CD4-positive, alpha-beta T cell treated with Interleukin-17A for 1 hour (primary cell): ENCODE measurements around the gene KCNS3.
A peak's percentile ranks its signal among the peaks of the same experiment; 100 is the strongest.

Experiments used
- DNase-seq: peaks from one replicate; pipeline ENCODE4 v3.0.0-alpha.2; 2020

KCNS3 gene, protein sequence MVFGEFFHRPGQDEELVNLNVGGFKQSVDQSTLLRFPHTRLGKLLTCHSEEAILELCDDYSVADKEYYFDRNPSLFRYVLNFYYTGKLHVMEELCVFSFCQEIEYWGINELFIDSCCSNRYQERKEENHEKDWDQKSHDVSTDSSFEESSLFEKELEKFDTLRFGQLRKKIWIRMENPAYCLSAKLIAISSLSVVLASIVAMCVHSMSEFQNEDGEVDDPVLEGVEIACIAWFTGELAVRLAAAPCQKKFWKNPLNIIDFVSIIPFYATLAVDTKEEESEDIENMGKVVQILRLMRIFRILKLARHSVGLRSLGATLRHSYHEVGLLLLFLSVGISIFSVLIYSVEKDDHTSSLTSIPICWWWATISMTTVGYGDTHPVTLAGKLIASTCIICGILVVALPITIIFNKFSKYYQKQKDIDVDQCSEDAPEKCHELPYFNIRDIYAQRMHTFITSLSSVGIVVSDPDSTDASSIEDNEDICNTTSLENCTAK

GRCh38 chr2:17878281-17879136, at the start of gene KCNS3:
KCNS3 (plus strand) TSS chr2:17878667; CDS start chr2:17931009, 52,342 bp downstream.
- DNase-seq, result no peak

- peak; percentile 16 for DNase-seq
Observed at GRCh38 chr2:17830053-17831034, 48.1 kb upstream of the KCNS3 start.

DNA sequence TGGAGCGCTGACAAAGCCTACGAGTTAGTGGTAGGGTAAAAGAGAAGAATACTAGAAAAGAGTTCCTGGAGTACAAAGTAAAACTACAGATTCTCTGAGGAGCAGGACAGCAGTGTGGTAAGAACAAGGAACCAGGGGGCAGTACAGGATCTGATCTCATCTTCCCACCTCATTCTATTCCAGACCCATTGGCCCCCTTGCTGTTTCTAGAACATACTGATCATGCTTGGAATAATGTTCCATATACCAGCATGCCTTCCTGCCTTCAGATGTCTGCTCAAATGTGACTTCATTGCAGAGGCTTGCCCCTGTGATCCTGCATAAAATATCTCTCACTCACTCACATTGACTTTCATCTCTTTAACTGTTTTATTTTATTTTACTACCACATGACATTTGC, 43.0 kb upstream of the KCNS3 start:
- no peak for DNase-seq

DNA sequence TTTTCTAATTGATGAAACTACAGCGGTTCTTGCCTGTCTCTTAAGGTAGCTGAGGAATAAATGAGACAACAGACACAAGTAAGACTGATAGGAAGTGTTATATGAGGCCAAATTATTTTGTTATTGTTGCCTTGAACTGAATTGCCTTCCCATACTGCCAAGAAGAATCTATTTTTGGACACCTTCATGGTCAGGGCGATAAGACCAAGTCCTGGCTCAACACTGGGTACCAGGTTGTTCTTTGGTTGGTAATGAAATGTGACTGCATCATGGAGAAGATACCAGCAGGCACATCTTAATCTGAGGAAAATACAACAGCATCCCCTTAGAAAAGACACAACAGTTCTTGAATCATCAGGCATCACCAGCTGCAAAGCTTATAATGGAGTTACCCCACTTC, 38.5 kb upstream of the KCNS3 start:
- no peak for DNase-seq

- no peak for DNase-seq
Observed at GRCh38 chr2:17843457-17843856, 35.0 kb upstream of the KCNS3 start.

DNA sequence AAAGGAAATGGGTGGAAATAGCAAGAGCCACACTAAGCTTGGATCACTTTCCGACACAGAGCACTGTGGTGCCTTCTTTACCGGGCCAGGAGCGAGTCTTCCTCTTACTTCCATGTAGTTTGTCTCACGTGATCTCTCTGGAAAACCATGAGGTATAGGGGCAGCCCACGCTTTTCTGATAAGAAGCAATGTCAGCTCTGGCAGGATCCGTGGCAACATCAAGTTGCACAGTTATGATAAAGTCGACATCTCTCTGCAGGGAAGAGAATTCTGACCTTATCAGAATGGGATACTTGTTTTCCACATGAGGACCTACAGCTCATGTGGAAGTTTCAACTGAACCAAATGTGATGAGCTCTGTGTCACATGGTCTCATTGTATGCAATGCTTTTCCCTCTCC, 32.7 kb upstream of the KCNS3 start:
- DNase-seq, result no peak

DNA sequence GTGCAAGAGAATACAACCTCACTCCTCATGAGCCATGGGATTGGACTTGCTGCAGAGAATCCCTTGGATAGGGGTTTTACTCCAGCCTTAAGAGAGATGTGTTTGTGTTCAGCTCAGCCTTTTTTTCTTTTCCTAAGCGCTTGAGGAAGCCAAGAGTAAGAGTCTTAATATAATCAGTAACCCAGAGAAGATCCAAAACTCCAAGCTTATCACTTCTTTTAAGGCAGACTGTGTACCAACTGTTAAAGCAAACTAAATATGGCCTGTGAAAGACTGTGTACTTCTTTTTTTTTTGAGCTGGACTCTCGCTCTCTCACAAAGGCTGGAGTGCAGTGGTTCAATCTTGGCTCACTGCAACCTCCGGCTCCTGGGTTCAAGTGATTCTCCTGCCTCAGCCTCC, 31.8 kb upstream of the KCNS3 start:
- DNase-seq, result no peak

GRCh38 chr2:17847236-17847635, 31.2 kb upstream of the KCNS3 start:
- DNase-seq, result no peak

DNA sequence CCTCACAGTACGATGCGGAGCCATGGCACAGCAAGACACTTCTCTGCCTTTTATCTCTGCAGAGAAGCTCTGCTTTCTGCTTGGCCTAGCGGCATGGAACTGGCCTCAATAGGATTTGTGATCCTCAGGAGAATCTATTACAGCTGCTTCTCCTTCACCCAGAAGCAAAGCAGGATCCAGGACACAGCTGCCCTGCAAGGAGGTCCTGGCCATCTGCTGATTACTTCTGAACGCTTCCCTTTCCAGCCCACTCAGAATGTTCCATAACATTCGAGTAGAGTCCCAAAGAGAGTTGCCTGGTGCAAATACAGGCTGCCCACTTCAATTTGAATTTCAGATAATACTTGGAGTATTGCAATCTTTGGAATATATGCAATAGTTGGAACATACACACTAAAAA, 29.2 kb upstream of the KCNS3 start:
- DNase-seq, result no peak

- no peak for DNase-seq
Observed at GRCh38 chr2:17850151-17850550, 28.3 kb upstream of the KCNS3 start.

- DNase-seq, result peak; percentile 3
Observed at GRCh38 chr2:17851731-17852585, 26.5 kb upstream of the KCNS3 start.

GRCh38 chr2:17853799-17854198, 24.7 kb upstream of the KCNS3 start:
- DNase-seq, result no peak

- no peak for DNase-seq
Observed at GRCh38 chr2:17857021-17857420, 21.4 kb upstream of the KCNS3 start.

DNA sequence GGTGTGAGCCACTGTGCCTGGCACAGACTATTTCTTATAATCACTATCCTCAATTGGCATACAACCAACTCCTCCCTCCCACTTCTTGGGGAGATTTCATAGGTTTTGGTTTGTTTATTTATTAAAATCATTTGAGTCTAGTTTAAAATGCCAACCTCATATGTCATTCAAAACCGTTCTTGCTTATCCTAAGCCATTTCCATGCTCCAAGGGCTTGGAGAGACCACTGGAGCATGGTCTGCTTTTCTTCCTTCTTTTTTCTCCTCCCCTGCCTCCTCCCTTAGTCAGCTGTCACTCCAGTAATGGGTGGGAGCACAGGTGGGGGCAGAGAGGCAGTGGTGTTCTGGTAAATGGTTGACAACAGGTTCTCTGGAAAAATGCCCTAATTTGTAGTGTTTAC, 20.4 kb upstream of the KCNS3 start:
- DNase-seq, result no peak

DNA sequence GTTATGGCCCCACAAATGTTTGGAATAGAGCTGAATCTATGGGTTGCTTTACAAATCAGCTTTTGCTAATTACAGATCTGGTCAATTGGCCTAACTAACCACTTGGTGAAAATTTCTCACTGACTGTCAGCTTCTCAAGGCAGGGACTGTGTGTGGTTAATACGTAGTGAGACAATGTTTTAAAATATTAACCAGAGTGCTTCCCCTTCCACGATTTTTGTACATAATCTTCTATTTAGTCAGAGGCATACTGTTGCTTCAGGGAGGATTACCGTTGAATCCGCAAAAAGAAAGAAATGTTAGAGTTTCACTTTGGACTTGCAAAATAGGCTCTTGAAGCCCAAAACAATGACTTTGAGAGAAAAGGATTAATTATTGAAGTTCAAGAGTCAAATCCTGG, 14.9 kb upstream of the KCNS3 start:
- no peak for DNase-seq

DNA sequence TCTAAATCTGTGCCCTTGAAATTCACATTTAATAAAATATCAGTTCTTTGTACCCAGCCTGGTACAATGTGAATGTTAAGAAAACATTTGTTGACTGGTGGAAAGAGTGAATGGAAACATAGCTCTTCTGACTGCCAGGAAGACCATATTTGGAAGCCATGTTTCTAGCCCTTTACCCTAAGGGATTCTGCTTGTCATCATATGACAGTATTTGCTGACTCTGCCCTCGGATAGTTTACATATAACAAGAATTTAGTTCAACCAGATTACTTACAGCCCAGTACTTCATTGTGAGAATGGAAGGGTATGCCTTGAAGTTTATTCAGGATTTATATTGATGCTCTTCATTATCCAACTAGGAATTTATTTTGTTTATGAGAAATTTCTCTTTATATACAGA, 13.8 kb upstream of the KCNS3 start:
- DNase-seq, result no peak

DNA sequence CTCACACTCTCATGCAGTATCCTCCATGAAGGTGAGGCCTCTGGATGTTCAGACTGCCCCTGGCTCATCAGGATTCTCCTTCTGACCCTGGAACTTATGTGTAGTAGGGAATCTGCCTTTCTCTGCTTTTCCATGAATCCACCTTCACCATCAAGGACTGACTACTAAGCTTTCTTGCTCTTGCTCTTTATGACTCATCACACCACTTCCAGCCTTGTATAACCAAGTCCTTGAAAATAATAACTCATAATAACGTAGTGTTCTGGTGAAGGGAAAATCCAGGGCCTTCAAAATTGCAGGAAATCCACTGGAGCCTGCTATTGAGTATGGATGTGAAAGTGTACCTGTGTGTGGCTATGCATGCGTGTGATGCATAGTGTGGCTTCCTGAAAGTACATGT, 11.3 kb upstream of the KCNS3 start:
- no peak for DNase-seq

DNA sequence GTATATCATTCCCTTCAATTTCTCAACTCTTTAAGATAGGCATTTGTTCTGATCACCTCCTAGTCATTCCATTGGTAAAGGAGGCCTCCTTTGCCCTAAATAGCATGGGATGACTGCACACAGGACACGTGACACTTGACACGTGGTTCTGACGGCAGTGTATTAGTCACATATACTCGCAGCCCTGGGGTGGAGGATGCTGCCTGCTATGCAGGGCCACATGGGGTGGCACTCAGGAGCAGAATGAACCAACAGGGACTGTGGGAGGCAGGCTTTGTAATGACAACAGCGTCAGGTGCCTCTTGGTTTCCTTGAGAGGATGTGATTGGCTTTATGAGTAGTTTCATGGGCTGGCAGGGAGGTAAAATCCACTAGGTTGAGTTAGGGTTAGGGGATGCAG, 9.3 kb upstream of the KCNS3 start:
- DNase-seq, result no peak

DNA sequence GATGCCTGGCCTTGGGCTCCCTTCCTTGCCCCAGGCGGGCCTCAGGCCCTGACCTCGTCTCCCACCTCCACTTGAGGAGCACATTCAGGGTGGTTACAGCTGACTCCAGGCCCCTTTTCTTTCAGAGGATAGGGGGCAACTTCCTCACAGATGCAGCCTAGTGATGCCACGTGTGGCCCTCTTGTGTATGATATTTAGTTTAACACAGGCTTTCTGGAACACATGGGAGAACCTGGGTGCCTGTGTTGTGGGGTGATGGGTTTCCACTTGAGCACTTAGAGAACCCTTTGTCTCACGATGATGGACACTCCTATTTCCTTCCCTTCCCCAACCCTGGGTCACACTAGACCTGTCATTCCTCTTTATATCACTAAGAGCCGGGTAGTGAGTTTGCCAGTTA, 6.8 kb upstream of the KCNS3 start:
- no peak for DNase-seq

DNA sequence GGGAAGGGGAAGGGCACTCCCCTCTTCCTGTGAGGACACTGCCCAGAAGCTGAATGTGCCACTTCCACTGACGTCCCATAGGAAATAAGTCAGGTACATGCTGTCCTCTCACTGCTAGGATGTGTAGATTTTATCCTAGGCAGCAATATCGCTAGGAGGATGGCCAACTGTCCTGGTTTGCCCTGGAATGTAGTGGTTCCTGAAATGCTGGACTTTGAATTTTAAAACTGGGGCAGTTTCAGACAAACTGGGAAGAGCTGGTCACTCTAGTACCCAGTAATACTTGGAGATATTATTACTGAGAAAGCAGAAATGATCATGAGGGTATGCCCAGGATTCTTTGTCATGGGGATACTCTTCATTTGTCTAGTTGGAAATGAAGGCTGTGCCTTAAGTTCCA, 5.4 kb upstream of the KCNS3 start:
- no peak for DNase-seq

- DNase-seq, result no peak
Observed at GRCh38 chr2:17876590-17876989, 1.9 kb upstream of the KCNS3 start.

- no peak for DNase-seq
Observed at GRCh38 chr2:17877811-17878280, 621 bp upstream of the KCNS3 start.
